H1 (cell line): ENCODE results near the gene PPM1D. TPM values are rescaled to one million over a fixed set of nuclear protein-coding genes. Genes with fewer than 3 reads are reported as not detected.

ENCODE experiments used
- CTCF ChIA-PET: fragments of 300-600 bp; sonication (Branson Sonifier 250); formaldehyde crosslinking; loops from one replicate; lab custom pipeline; 2021; ENCODE audit not compliant: partially characterized antibody; lab: Charles Lee
- POLR2A ChIA-PET: fragments of 300-600 bp; sonication (Branson Sonifier 250); formaldehyde crosslinking; loops from one replicate; lab custom pipeline; 2021; ENCODE audit warnings: inconsistent platforms; ENCODE audit not compliant: partially characterized antibody; lab: Charles Lee
- DNase-seq, 2 experiments: peaks; one replicate each; pipeline versions ENCODE4 v3.0.0 to v3.0.0-alpha.2; 2010 to 2022; ENCODE audit warnings: low spot score in 2 of 2, low read depth in 1 of 2, mixed read lengths in 1 of 2
- FAIRE-seq: peaks from 2 replicates; lab custom pipeline; 2011; peaks lifted over from hg19 to GRCh38; lab: Jason Lieb, UNC
- H2AFZ ChIP-seq: 2 replicates; pipeline ENCODE4 v1.8.1; 2012; ENCODE audit warnings: low read length, inconsistent platforms
- H2AK5ac ChIP-seq: 2 replicates; pipeline ENCODE4 v1.6.1; 2013; ENCODE audit warnings: low read depth, low read length
- H2BK120ac ChIP-seq: replicated peaks from 2 replicates; pipeline ENCODE3; 2013; ENCODE audit warnings: low read depth, low read length, inconsistent platforms
- H2BK12ac ChIP-seq: 2 replicates; pipeline ENCODE4 v1.6.1; 2013; ENCODE audit warnings: low read depth, low read length
- H2BK15ac ChIP-seq: 2 replicates; pipeline ENCODE4 v1.6.1; 2013; ENCODE audit warnings: low read length
- H2BK20ac ChIP-seq: 2 replicates; pipeline ENCODE4 v1.6.1; 2013; ENCODE audit warnings: low read length
- H2BK5ac ChIP-seq: 2 replicates; pipeline ENCODE4 v1.6.1; 2013; ENCODE audit warnings: low read depth, low read length
- H3K14ac ChIP-seq: 2 replicates; pipeline ENCODE4 v1.6.1; 2013; ENCODE audit warnings: inconsistent platforms; ENCODE audit not compliant: insufficient read length
- H3K18ac ChIP-seq: 2 replicates; pipeline ENCODE4 v1.6.1; 2013; ENCODE audit warnings: low read length; ENCODE audit errors: extremely low read depth
- H3K23ac ChIP-seq: 2 replicates; pipeline ENCODE4 v1.6.1; 2013; ENCODE audit warnings: inconsistent platforms; ENCODE audit not compliant: insufficient read length
- H3K23me2 ChIP-seq: 2 replicates; pipeline ENCODE4 v1.6.1; 2013; ENCODE audit warnings: low read depth, low read length
- H3K27ac ChIP-seq: 2 replicates; pipeline ENCODE4 v1.6.1; 2011; ENCODE audit warnings: low read depth, low read length, inconsistent platforms
- H3K27me3 ChIP-seq, 4 experiments: replicated peaks in 1 of 4; 1 replicate in 1 of 4; 2 replicates in 3 of 4; pipeline versions ENCODE4 v1.6.1 to v1.8.1; 2011 to 2013; ENCODE audit warnings: low read length in 3 of 4, mild to moderate bottlenecking in 3 of 4, inconsistent platforms in 2 of 4, mixed read lengths in 2 of 4, moderate library complexity in 1 of 4; ENCODE audit not compliant: control insufficient read depth in 3 of 4, insufficient read depth in 3 of 4; ENCODE audit errors: extremely low read depth in 1 of 4
- H3K36me3 ChIP-seq, 4 experiments: 2 replicates each; pipeline versions ENCODE4 v1.6.1 to v1.8.1; 2011 to 2013; ENCODE audit warnings: mild to moderate bottlenecking in 4 of 4, low read length in 3 of 4, moderate library complexity in 2 of 4, control low read depth in 1 of 4, inconsistent platforms in 1 of 4; ENCODE audit not compliant: insufficient read depth in 4 of 4, control insufficient read depth in 2 of 4
- H3K4ac ChIP-seq: replicated peaks from 2 replicates; pipeline ENCODE3; 2013; ENCODE audit warnings: low read length, low read depth, mixed read lengths, inconsistent platforms; ENCODE audit not compliant: insufficient read length
- H3K4me1 ChIP-seq, 4 experiments: replicated peaks in 1 of 4; 1 replicate in 1 of 4; 2 replicates in 3 of 4; pipeline versions ENCODE4 v1.6.1 to v1.8.1; 2011 to 2013; ENCODE audit warnings: low read length in 3 of 4, inconsistent platforms in 2 of 4, mixed read lengths in 1 of 4; ENCODE audit not compliant: insufficient read depth in 4 of 4, control insufficient read depth in 3 of 4
- H3K4me2 ChIP-seq, 2 experiments: 2 replicates each; pipeline versions ENCODE4 v1.6.1 to v1.8.1; 2011 to 2013; ENCODE audit warnings: low read depth in 2 of 2, low read length in 2 of 2, control low read depth in 1 of 2, inconsistent platforms in 1 of 2, mild to moderate bottlenecking in 1 of 2; ENCODE audit not compliant: insufficient read depth in 1 of 2
- H3K4me3 ChIP-seq, 4 experiments: fragments of 200-600, 300-600 bp in 1 of 4; sonication (generic), shearing (Covaris generic), sonication (Bioruptor Twin) in 1 of 4; 2 replicates each; pipeline versions ENCODE4 v1.5.1 to v1.8.1; 2011 to 2016; ENCODE audit warnings: low read length in 4 of 4, low read depth in 3 of 4, control low read depth in 2 of 4, inconsistent platforms in 2 of 4, mild to moderate bottlenecking in 2 of 4, mixed read lengths in 1 of 4, moderate library complexity in 1 of 4; ENCODE audit not compliant: insufficient read depth in 2 of 4; ENCODE audit errors: extremely low read depth in 1 of 4
- H3K56ac ChIP-seq: replicated peaks from 2 replicates; pipeline ENCODE3; 2013; ENCODE audit warnings: low read depth, mild to moderate bottlenecking, mixed read lengths, low read length, inconsistent platforms; ENCODE audit not compliant: insufficient read length
- H3K79me1 ChIP-seq: 2 replicates; pipeline ENCODE4 v1.6.1; 2013; ENCODE audit warnings: low read depth, low read length, control low read depth
- H3K79me2 ChIP-seq, 2 experiments: 2 replicates each; pipeline versions ENCODE4 v1.6.1 to v1.8.1; 2012 to 2013; ENCODE audit warnings: low read length in 2 of 2, mild to moderate bottlenecking in 2 of 2, inconsistent platforms in 1 of 2; ENCODE audit not compliant: insufficient read depth in 2 of 2, control insufficient read depth in 1 of 2
- H3K9ac ChIP-seq, 4 experiments: replicated peaks in 1 of 4; 1 replicate in 1 of 4; 2 replicates in 3 of 4; pipeline versions ENCODE4 v1.6.1 to v1.8.1; 2011 to 2013; ENCODE audit warnings: low read depth in 3 of 4, low read length in 3 of 4, control low read depth in 2 of 4, mild to moderate bottlenecking in 2 of 4, moderate library complexity in 2 of 4, inconsistent platforms in 1 of 4; ENCODE audit errors: extremely low read depth in 1 of 4
- H3K9me3 ChIP-seq, 2 experiments: 2 replicates each; pipeline versions ENCODE4 v1.6.1 to v1.8.1; 2012 to 2013; ENCODE audit warnings: mild to moderate bottlenecking in 2 of 2, moderate library complexity in 2 of 2, control low read depth in 1 of 2, inconsistent platforms in 1 of 2, low read depth in 1 of 2, low read length in 1 of 2, mixed read lengths in 1 of 2; ENCODE audit not compliant: insufficient read depth in 2 of 2
- H4K20me1 ChIP-seq, 2 experiments: replicated peaks in 1 of 2; 2 replicates each; pipeline versions ENCODE3 to v1.8.1; 2011 to 2013; ENCODE audit warnings: inconsistent platforms in 2 of 2, low read length in 2 of 2, mild to moderate bottlenecking in 1 of 2; ENCODE audit not compliant: insufficient read depth in 2 of 2, control insufficient read depth in 1 of 2
- H4K5ac ChIP-seq: 2 replicates; pipeline ENCODE4 v1.6.1; 2013; ENCODE audit warnings: low read length, low read depth, mixed read lengths, inconsistent platforms; ENCODE audit not compliant: insufficient read length
- H4K8ac ChIP-seq: 2 replicates; pipeline ENCODE4 v1.8.0; 2013; ENCODE audit warnings: mild to moderate bottlenecking, moderate library complexity, low read length, inconsistent platforms; ENCODE audit not compliant: insufficient read depth; ENCODE audit errors: extremely low read depth
- H4K91ac ChIP-seq: replicated peaks from 2 replicates; pipeline ENCODE3; 2013; ENCODE audit warnings: low read length, mixed read lengths, inconsistent platforms; ENCODE audit not compliant: insufficient read length
- ASH2L ChIP-seq: fragments of 200-600, 300-600 bp; sonication (generic); IDR thresholded peaks from one replicate; pipeline ENCODE4 v1.7.1; 2017; ENCODE audit warnings: low read length
- CEBPB ChIP-seq: IDR thresholded peaks from 2 replicates; pipeline ENCODE4 v1.6.1; 2012; ENCODE audit warnings: low read depth, low read length
- FOSL1 ChIP-seq: IDR thresholded peaks from 2 replicates; pipeline ENCODE4 v1.6.1; 2011; ENCODE audit warnings: mild to moderate bottlenecking, low read depth, low read length, moderate library complexity; ENCODE audit not compliant: insufficient read depth
- JUN ChIP-seq: IDR thresholded peaks from 2 replicates; pipeline ENCODE4 v1.6.1; 2011; ENCODE audit warnings: low read depth, mild to moderate bottlenecking, improper control_type of control experiment, low read length
- JUND ChIP-seq: IDR thresholded peaks from 2 replicates; pipeline ENCODE4 v1.6.1; 2011; ENCODE audit warnings: mild to moderate bottlenecking, improper control_type of control experiment, low read length
- MAFK ChIP-seq: IDR thresholded peaks from 2 replicates; pipeline ENCODE4 v1.6.1; 2012; ENCODE audit warnings: low read depth, mild to moderate bottlenecking, improper control_type of control experiment, low read length
- MAX ChIP-seq: IDR thresholded peaks from 2 replicates; pipeline ENCODE4 v1.6.1; 2012; ENCODE audit warnings: inconsistent platforms
- NANOG ChIP-seq: IDR thresholded peaks from 2 replicates; pipeline ENCODE4 v1.6.1; 2011; ENCODE audit warnings: low read length, low read depth, mild to moderate bottlenecking, inconsistent platforms; ENCODE audit not compliant: insufficient read depth, poor library complexity, severe bottlenecking
- SIN3A ChIP-seq, 2 experiments: IDR thresholded peaks in 1 of 2; conservative IDR thresholded peaks in 1 of 2; 2 replicates each; pipeline ENCODE4 v1.6.1; 2011 to 2012; ENCODE audit warnings: low read length in 2 of 2, improper control_type of control experiment in 1 of 2, low read depth in 1 of 2, mild to moderate bottlenecking in 1 of 2
- SP4 ChIP-seq: IDR thresholded peaks from 2 replicates; pipeline ENCODE4 v1.6.1; 2012; ENCODE audit warnings: low read length, inconsistent platforms
- SUZ12 ChIP-seq: fragments of 200-600 bp; sonication (generic); IDR thresholded peaks from 2 replicates; pipeline ENCODE4 v1.6.1; 2012; ENCODE audit warnings: mild to moderate bottlenecking, inconsistent platforms, low read length, moderate library complexity, mixed read lengths
- WGBS, 2 experiments: shearing (Covaris generic) in 1 of 2; methylation state at CpG; one replicate each; pipeline versions ENCODE4 v1.1.6 to v1.1.7; 2013 to 2015; ENCODE audit warnings: low lambda C conversion rate in 2 of 2, mixed read lengths in 2 of 2, inconsistent platforms in 1 of 2, low coverage in 1 of 2, missing lambda C conversion rate in 1 of 2; ENCODE audit not compliant: insufficient replicate concordance in 2 of 2, insufficient coverage in 1 of 2, insufficient read length in 1 of 2; ENCODE audit errors: extremely low coverage in 1 of 2, missing lambda C conversion rate in 1 of 2; 5-methylcytosine and 5-hydroxymethylcytosine counted together
- polyA plus RNA-seq, 7 experiments: library from polyadenylated mRNA; depleted of rRNA in 3 of 7; stranded (reverse) in 5 of 7; unstranded in 2 of 7; fragments of >200 nt in 5 of 7; fragments of 200-250 nt in 2 of 7; gene quantifications; 1 replicate in 5 of 7; 2 replicates in 1 of 7; 4 replicates in 1 of 7; pipeline versions ENCODE4 v1.2.1 to v1.2.3, GENCODE V29; 2011 to 2013; ENCODE audit warnings: missing spikeins in 2 of 7, mixed read lengths in 2 of 7
- total RNA-seq: library from RNA; stranded (reverse); fragmentation: NEBNext Ultra II Directional; extraction: Animal tissue kit (Norgen Biotek cat#: 25700); gene quantifications from 2 replicates; pipeline ENCODE4 v1.2.1, GENCODE V29; 2021
- TF ChIP-seq, protein P1 (sequence below): IDR thresholded peaks from 2 replicates; pipeline ENCODE4 v1.6.1; 2012; ENCODE audit warnings: low read length, inconsistent platforms

Gene PPM1D
- total and polyA plus RNA-seq, 2 of the 8 experiments (the other 6 are each of a cell fraction or from before 2014, with no cell fraction given) = 5.0 to 16.7 TPM

DNA sequence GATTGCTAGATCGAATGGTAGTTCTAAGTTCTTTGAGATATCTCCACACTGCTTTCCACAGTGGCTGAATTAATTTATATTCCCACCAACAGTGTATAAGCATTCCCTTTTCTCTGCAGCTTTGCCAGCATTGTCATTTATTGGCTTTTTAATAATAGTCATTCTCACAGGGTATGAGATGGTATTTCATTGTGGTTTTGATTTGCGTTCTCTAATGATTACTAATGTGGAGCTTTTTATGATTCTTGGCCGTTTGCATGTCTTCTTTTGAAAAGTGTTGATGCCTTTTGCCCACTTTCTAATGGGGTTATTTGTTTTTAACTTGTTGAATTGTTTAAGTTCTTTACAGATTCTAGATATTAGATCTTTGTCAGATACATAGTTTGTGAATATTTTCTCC lies 41.1 kb downstream of the PPM1D start:
- Histone ChIP-seq H2AK5ac (no peak overlapping the region), H3K14ac (no peak overlapping the region), H3K79me2 (peaks cover 0 to 8% of the 10 kb centered on the region in 2 experiments; a peak in 2 of 4 replicates), H3K18ac (no peak overlapping the region), H2BK12ac (no peak overlapping the region), H4K5ac (no peak overlapping the region), H3K4me3 (no peak overlapping the region), H3K56ac (no peak overlapping the region), H3K9ac (no peak overlapping the region), H4K20me1 (peaks cover 0 to 5% of the 10 kb centered on the region in 2 experiments), H2BK120ac (no peak overlapping the region), H3K23me2 (no peaks in the 10 kb centered on the region), H3K23ac (no peak overlapping the region), H3K36me3 (peaks cover 0 to under 1% (median 0%) of the 10 kb centered on the region in 4 experiments; a peak in 2 of 8 replicates), H3K4ac (no peak overlapping the region), H3K27me3 (no peaks in the 10 kb centered on the region), H4K8ac (no peak overlapping the region), H2BK15ac (no peak overlapping the region), H3K4me1 (no peaks in the 10 kb centered on the region), H3K9me3 (no peaks in the 10 kb centered on the region), H2BK20ac (no peak overlapping the region), H3K27ac (no peak overlapping the region), H4K91ac (no peak overlapping the region), H2BK5ac (no peak overlapping the region), H2AFZ (no peak overlapping the region), H3K79me1 (no peaks in the 10 kb centered on the region; the same call in 1 of the 2 replicates), H3K4me2 (no peak overlapping the region)
- ChIA-PET CTCF (interaction anchor here (0.6 to 2.8 kb wide), 31 partner anchors 10 to 546 kb away, joined by 3 to 29 read pairs (median 5); no protein-coding TSS in a partner anchor), POLR2A (interaction anchor here (1.8 to 2.0 kb wide), 2 partner anchors 39 to 42 kb away, joined by 5 read pairs; partner anchors contain the start of gene PPM1D)
- FAIRE-seq = no peak
- 86% methylated on average over 3 of the region's 3 CpGs; no CpG with 5 or more reads in 1 of the 2 experiments for WGBS, 2 experiments
- no peak for DNase-seq
- TF ChIP-seq NANOG (no peak), SP4 (no peak), MAX (no peak), SUZ12 (no peak), MAFK (no peak), ASH2L (no peak), FOSL1 (no peak), SIN3A (conservative IDR thresholded peaks at IDR 0.05 in 1 of 2, IDR thresholded peaks at IDR 0.05 in 1 of 2; ENCODE audit: low read depth in 1 of 2, low read length in 2 of 2) (no peak), CEBPB (no peak), JUN (no peak), JUND (no peak)
- TF ChIP-seq, protein P1, sequence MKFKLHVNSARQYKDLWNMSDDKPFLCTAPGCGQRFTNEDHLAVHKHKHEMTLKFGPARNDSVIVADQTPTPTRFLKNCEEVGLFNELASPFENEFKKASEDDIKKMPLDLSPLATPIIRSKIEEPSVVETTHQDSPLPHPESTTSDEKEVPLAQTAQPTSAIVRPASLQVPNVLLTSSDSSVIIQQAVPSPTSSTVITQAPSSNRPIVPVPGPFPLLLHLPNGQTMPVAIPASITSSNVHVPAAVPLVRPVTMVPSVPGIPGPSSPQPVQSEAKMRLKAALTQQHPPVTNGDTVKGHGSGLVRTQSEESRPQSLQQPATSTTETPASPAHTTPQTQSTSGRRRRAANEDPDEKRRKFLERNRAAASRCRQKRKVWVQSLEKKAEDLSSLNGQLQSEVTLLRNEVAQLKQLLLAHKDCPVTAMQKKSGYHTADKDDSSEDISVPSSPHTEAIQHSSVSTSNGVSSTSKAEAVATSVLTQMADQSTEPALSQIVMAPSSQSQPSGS = no peak
